ENCODE results near the gene SYNM.

DNA sequence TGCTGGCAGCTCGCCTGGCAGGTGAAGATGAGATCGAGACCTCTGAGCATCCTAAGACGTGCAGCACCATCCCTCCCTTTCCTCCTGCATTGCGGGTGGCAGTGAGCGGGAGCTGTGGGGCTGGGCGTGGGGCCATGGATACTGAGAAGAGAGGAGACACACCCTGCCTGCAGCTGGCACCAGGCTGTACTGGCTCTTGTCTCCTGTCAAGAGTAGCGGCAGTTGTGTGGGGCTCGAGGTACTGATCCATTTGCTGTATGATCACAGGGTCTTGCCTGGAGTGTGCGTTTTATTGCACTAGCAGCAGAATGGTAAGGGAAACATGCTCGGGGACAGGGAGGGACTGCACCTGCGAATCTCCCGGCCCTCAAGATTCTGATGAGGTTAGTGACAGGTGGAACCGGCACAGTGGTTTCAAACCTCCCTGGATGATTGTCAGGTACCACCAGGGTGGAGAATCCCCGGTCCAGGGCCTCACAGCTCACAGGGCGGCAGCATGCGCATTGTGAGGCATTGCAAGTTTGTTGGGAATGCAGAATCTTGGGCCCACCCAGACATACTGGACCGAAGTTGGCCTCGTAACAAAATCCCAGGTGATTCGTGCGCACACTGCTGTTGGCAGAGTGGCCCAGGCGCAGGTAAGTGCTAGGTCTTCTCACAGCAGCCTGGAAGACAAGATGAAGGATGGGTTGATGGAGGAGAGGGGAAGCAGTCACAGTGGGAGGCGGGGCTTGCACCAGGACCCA lies 14.1 kb downstream of the SYNM start:
- no peak for TF ChIP-seq GATA2 (IDR thresholded peaks at IDR 0.05; ENCODE audit: low read depth, low read length)
- TF ChIP-seq GATA3 (IDR thresholded peaks at IDR 0.05; ENCODE audit: low read depth, low read length), result no peak
